GM19468 (cell line): ENCODE data around the gene SLC4A11.

Experiments used
- ATAC-seq: cut with Tn5 transposase; IDR thresholded peaks from one replicate; pipeline ENCODE4 v1.9.1; 2021; ENCODE audit warnings: mild to moderate bottlenecking, moderate library complexity, moderate number of reproducible peaks; ENCODE audit not compliant: unreplicated experiment; ENCODE audit errors: extremely low read depth

SLC4A11 gene

GRCh38 chr20:3180319-3180718 is 58.7 kb downstream of the SLC4A11 start:
- ATAC-seq, result no peak

GRCh38 chr20:3177746-3178485 is 61.1 kb downstream of the SLC4A11 start:
- ATAC-seq, result no peak
